ENCODE measurements around the gene GCFC2.

GCFC2 gene

GRCh38 chr2:75622500-75622899 lies 88.2 kb downstream of the GCFC2 start:
- no peak for FAIRE-seq

GRCh38 chr2:75621228-75621627 lies 89.5 kb downstream of the GCFC2 start:
- no peak for FAIRE-seq

- FAIRE-seq = no peak
Observed at GRCh38 chr2:75619956-75620740, 90.6 kb downstream of the GCFC2 start.

- FAIRE-seq = no peak
Observed at GRCh38 chr2:75616933-75617332, 93.8 kb downstream of the GCFC2 start.

GRCh38 chr2:75616406-75616805 lies 94.3 kb downstream of the GCFC2 start:
- FAIRE-seq = no peak

- no peak for FAIRE-seq
Observed at GRCh38 chr2:75614162-75614651, 96.5 kb downstream of the GCFC2 start.

- no peak for FAIRE-seq
Observed at GRCh38 chr2:75612862-75613243, 97.9 kb downstream of the GCFC2 start.

Measured in endometrium (tissue), 2 donors.